Epithelial cell of prostate (primary cell): ENCODE measurements around the gene CNN3.

Source experiments
- DNase-seq: peaks from one replicate; pipeline ENCODE4 v3.0.0-alpha.2; 2011; ENCODE audit warnings: low read depth, low spot score
- H3K27ac ChIP-seq: fragments of 450-650 bp; 2 replicates; pipeline ENCODE4 v1.5.1; 2017; ENCODE audit warnings: mild to moderate bottlenecking

CNN3 gene

GRCh38 chr1:94926915-94927404 lies at the start of gene CNN3:
TSS of gene CNN3 (minus strand) at chr1:94927110. CDS start at chr1:94926894, 216 bp downstream.
- H3K27ac ChIP-seq = peak within 1 kb of the TSS; percentile 69
- DNase-seq = peak; percentile 40

GRCh38 chr1:94974824-94975223 lies 47.9 kb upstream of the CNN3 start:
- peak overlapping the region; percentile 23 for H3K27ac ChIP-seq
- peak; percentile 33 for DNase-seq

- peak overlapping the region; percentile 23 for H3K27ac ChIP-seq
- DNase-seq = no peak
These were observed 47.3 kb upstream of the CNN3 start for GRCh38 chr1:94974241-94974640.

GRCh38 chr1:94973309-94973922 lies 46.5 kb upstream of the CNN3 start:
- DNase-seq = no peak
- no peak overlapping the region for H3K27ac ChIP-seq

GRCh38 chr1:94971491-94971924 lies 44.6 kb upstream of the CNN3 start:
- DNase-seq = no peak
- no peak overlapping the region for H3K27ac ChIP-seq

GRCh38 chr1:94970783-94971182 lies 43.9 kb upstream of the CNN3 start:
- no peak overlapping the region for H3K27ac ChIP-seq
- no peak for DNase-seq

GRCh38 chr1:94969137-94969536 lies 42.2 kb upstream of the CNN3 start:
- H3K27ac ChIP-seq = no peak overlapping the region
- DNase-seq = no peak

- H3K27ac ChIP-seq = no peak overlapping the region
- DNase-seq = no peak
These were observed 39.1 kb upstream of the CNN3 start for GRCh38 chr1:94966033-94966432.

- DNase-seq = no peak
These were observed 37.0 kb upstream of the CNN3 start for GRCh38 chr1:94963864-94964263.

GRCh38 chr1:94962409-94963265 lies 35.7 kb upstream of the CNN3 start:
- DNase-seq = no peak
- H3K27ac ChIP-seq = no peak overlapping the region

More at GRCh38 chr1:94963864-94964263, 37.0 kb upstream of the CNN3 start:
- no peak overlapping the region for H3K27ac ChIP-seq

- no peak for DNase-seq
- no peak overlapping the region for H3K27ac ChIP-seq
These were observed 35.1 kb upstream of the CNN3 start for GRCh38 chr1:94961988-94962387.

GRCh38 chr1:94961582-94961981 lies 34.7 kb upstream of the CNN3 start:
- DNase-seq = no peak
- H3K27ac ChIP-seq = no peak overlapping the region

- DNase-seq = no peak
- H3K27ac ChIP-seq = no peak overlapping the region
These were observed 31.2 kb upstream of the CNN3 start for GRCh38 chr1:94958081-94958480.

- H3K27ac ChIP-seq = no peak overlapping the region
These were observed 29.1 kb upstream of the CNN3 start for GRCh38 chr1:94955767-94956632.

GRCh38 chr1:94954263-94955220 lies 27.6 kb upstream of the CNN3 start:
- DNase-seq = no peak
- H3K27ac ChIP-seq = no peak overlapping the region

More at GRCh38 chr1:94955767-94956632, 29.1 kb upstream of the CNN3 start:
- no peak for DNase-seq

GRCh38 chr1:94953746-94954145 lies 26.8 kb upstream of the CNN3 start:
- DNase-seq = no peak

GRCh38 chr1:94953107-94953506 lies 26.2 kb upstream of the CNN3 start:
- no peak for DNase-seq
- H3K27ac ChIP-seq = no peak overlapping the region

More at GRCh38 chr1:94953746-94954145, 26.8 kb upstream of the CNN3 start:
- no peak overlapping the region for H3K27ac ChIP-seq

- no peak for DNase-seq
These were observed 25.6 kb upstream of the CNN3 start for GRCh38 chr1:94952539-94952938.

GRCh38 chr1:94951509-94952208 lies 24.7 kb upstream of the CNN3 start:
- DNase-seq = no peak
- H3K27ac ChIP-seq = no peak overlapping the region

More at GRCh38 chr1:94952539-94952938, 25.6 kb upstream of the CNN3 start:
- H3K27ac ChIP-seq = no peak overlapping the region
